WTC11 (cell line): ENCODE results near the gene PNO1. TPM values are rescaled to one million over a fixed set of nuclear protein-coding genes. Genes with fewer than 3 reads are reported as not detected.
A peak's percentile ranks its signal among the peaks of the same experiment; 100 is the strongest.

Experiments used
- ATAC-seq: fragments of 200-7000 bp; cut with Tn5 transposase; 2 replicates; pipeline ENCODE4 v1.10.0; 2021; ENCODE audit warnings: mild to moderate bottlenecking, moderate library complexity
- CTCF ChIA-PET: fragments of 300-600 bp; sonication (Branson Sonifier 250); formaldehyde crosslinking; loops from one replicate; lab custom pipeline; 2021; ENCODE audit warnings: antibody characterized with exemption; lab: Charles Lee
- POLR2A ChIA-PET: fragments of 350-600 bp; sonication (Branson Sonifier 250); formaldehyde crosslinking; loops from one replicate; lab custom pipeline; 2021; ENCODE audit warnings: antibody characterized with exemption; lab: Charles Lee
- DNase-seq: peaks from one replicate; pipeline ENCODE4 v3.0.0; 2021; ENCODE audit warnings: low spot score
- H3K27ac Mint-ChIP-seq: 2 replicates; pipeline ENCODE4 v1.8.0; 2021; ENCODE audit warnings: mixed read lengths
- H3K27me3 Mint-ChIP-seq: 2 replicates; pipeline ENCODE4 v1.8.0; 2021; ENCODE audit warnings: low read depth, mild to moderate bottlenecking, moderate library complexity, mixed read lengths
- H3K36me3 Mint-ChIP-seq: 2 replicates; pipeline ENCODE4 v1.8.0; 2021; ENCODE audit warnings: mixed read lengths
- H3K4me1 Mint-ChIP-seq: 2 replicates; pipeline ENCODE4 v1.8.0; 2022; ENCODE audit warnings: mixed read lengths
- H3K4me3 Mint-ChIP-seq: 2 replicates; pipeline ENCODE4 v1.8.0; 2021; ENCODE audit warnings: mild to moderate bottlenecking, moderate library complexity, mixed read lengths
- H3K9me3 Mint-ChIP-seq: 2 replicates; pipeline ENCODE4 v1.8.0; 2021; ENCODE audit warnings: mixed read lengths
- EMX1 ChIP-seq: fragments of 250-450 bp; sonication (Bioruptor Pico); IDR thresholded peaks from 2 replicates; pipeline ENCODE4 v1.8.0; 2021; ENCODE audit warnings: mild to moderate bottlenecking
- HMGA2 ChIP-seq: fragments of 250-450 bp; sonication (Bioruptor Pico); IDR thresholded peaks from 2 replicates; pipeline ENCODE4 v1.4.0; 2021; ENCODE audit warnings: mild to moderate bottlenecking, moderate library complexity
- KAT7 ChIP-seq: sonication (generic); formaldehyde crosslinking; IDR thresholded peaks from 2 replicates; pipeline ENCODE4 v1.8.1; 2023; ENCODE audit warnings: missing genetic modification reagents, mild to moderate bottlenecking, borderline replicate concordance
- MXD4 ChIP-seq: fragments of 250-450 bp; sonication (Bioruptor Pico); IDR thresholded peaks from 2 replicates; pipeline ENCODE4 v1.8.0; 2021; ENCODE audit warnings: mild to moderate bottlenecking, moderate library complexity, borderline replicate concordance
- MYBL2 ChIP-seq: sonication (generic); formaldehyde crosslinking; IDR thresholded peaks from 2 replicates; pipeline ENCODE4 v1.8.1; 2023; ENCODE audit warnings: mild to moderate bottlenecking, moderate library complexity, missing genetic modification reagents
- NFATC4 ChIP-seq: fragments of 250-450 bp; sonication (Bioruptor Pico); IDR thresholded peaks from 2 replicates; pipeline ENCODE4 v1.9.0; 2021; ENCODE audit warnings: mild to moderate bottlenecking
- RORB ChIP-seq: fragments of 250-450 bp; sonication (Bioruptor Pico); IDR thresholded peaks from 2 replicates; pipeline ENCODE4 v1.9.0; 2021; ENCODE audit warnings: mild to moderate bottlenecking
- TEAD1 ChIP-seq: sonication (generic); formaldehyde crosslinking; IDR thresholded peaks from 2 replicates; pipeline ENCODE4 v1.8.0; 2022; ENCODE audit warnings: mild to moderate bottlenecking, missing genetic modification reagents
- ZBTB21 ChIP-seq: sonication (generic); formaldehyde crosslinking; IDR thresholded peaks from 2 replicates; pipeline ENCODE4 v1.8.1; 2023; ENCODE audit warnings: mild to moderate bottlenecking, missing genetic modification reagents, borderline replicate concordance
- ZNF121 ChIP-seq: sonication (generic); formaldehyde crosslinking; IDR thresholded peaks from 2 replicates; pipeline ENCODE4 v1.8.0; 2023; ENCODE audit warnings: missing genetic modification reagents
- ZNF138 ChIP-seq: sonication (generic); formaldehyde crosslinking; conservative IDR thresholded peaks from 2 replicates; pipeline ENCODE4 v1.8.1; 2022; ENCODE audit warnings: mild to moderate bottlenecking, moderate library complexity, missing genetic modification reagents
- total RNA-seq: library from RNA; stranded (reverse); gene quantifications from 3 replicates; pipeline ENCODE4 v1.2.3, GENCODE V29; 2021
- TF ChIP-seq, protein P1 (sequence below): fragments of 200-600 bp; IDR thresholded peaks from 2 replicates; pipeline ENCODE4 v1.8.0; 2022; ENCODE audit warnings: antibody characterized with exemption
- TF ChIP-seq, protein P2 (sequence below): sonication (generic); formaldehyde crosslinking; IDR thresholded peaks from 2 replicates; pipeline ENCODE4 v1.8.1; 2022; ENCODE audit warnings: mild to moderate bottlenecking, missing genetic modification reagents, moderate library complexity, borderline replicate concordance
- TF ChIP-seq, protein P3 (sequence below): sonication (generic); formaldehyde crosslinking; IDR thresholded peaks from 2 replicates; pipeline ENCODE4 v1.8.0; 2022; ENCODE audit warnings: missing genetic modification reagents
- TF ChIP-seq, protein P4 (sequence below): sonication (generic); formaldehyde crosslinking; IDR thresholded peaks from 2 replicates; pipeline ENCODE4 v1.8.1; 2023; ENCODE audit warnings: mild to moderate bottlenecking, missing genetic modification reagents, moderate library complexity
- TF ChIP-seq, protein P5 (sequence below): sonication (generic); formaldehyde crosslinking; IDR thresholded peaks from 2 replicates; pipeline ENCODE4 v1.8.0; 2022; ENCODE audit warnings: mild to moderate bottlenecking, missing genetic modification reagents
- TF ChIP-seq, protein P6 (sequence below): sonication (generic); formaldehyde crosslinking; IDR thresholded peaks from 2 replicates; pipeline ENCODE4 v1.8.1; 2023; ENCODE audit warnings: mild to moderate bottlenecking, missing genetic modification reagents, borderline replicate concordance
- TF ChIP-seq, protein P7 (sequence below): sonication (generic); formaldehyde crosslinking; IDR thresholded peaks from 2 replicates; pipeline ENCODE4 v1.8.0; 2023; ENCODE audit warnings: mild to moderate bottlenecking, missing genetic modification reagents
- TF ChIP-seq, protein P8 (sequence below): sonication (generic); formaldehyde crosslinking; IDR thresholded peaks from 2 replicates; pipeline ENCODE4 v1.8.1; 2023; ENCODE audit warnings: mild to moderate bottlenecking, missing genetic modification reagents, moderate library complexity

Gene PNO1
- total RNA-seq, 1 experiment from 2014 or later, result 24.0 TPM

DNA sequence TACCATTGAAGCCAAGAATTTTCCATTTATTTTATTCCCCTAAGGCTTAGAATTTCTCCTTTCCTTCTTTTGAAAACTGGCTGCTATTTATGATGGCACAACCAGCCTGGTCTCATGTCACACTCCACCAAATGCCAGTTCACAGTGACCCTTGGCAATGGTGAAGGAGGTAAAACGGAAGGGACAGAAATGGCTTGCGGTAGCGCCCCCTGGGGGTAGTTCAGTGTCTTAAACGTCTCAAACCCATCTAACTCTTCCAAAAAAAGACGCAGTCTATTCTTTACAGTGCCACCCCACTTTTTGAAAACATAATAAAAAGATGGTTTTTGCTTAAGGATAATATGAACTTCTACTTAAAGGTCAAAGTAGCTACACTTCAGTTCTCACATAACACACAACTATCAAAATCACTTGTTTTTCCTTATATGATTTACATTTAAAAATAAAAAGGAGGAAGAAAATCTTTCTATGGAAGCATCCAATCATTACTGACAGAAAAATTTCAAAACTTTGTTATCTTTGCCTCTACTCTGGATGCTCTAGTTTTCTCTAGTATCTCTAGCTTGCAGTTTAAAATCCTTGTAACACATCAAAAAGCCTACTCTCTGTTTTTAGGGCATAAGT is 28.0 kb downstream of the PNO1 start:
- peaks cover 5% of the 10 kb centered on the region for H3K4me1 Mint-ChIP-seq
- CTCF ChIA-PET, result interaction anchor here (0.6 to 1.7 kb wide), 4 partner anchors 10 to 119 kb away, joined by 3 to 5 read pairs (median 4); no protein-coding TSS in a partner anchor
- H3K9me3 Mint-ChIP-seq, result no peaks in the 10 kb centered on the region
- ATAC-seq, result peak; percentile 83
- H3K36me3 Mint-ChIP-seq, result peaks cover 24% of the 10 kb centered on the region
- DNase-seq, result peak; percentile 74
- no peak overlapping the region for H3K27ac Mint-ChIP-seq
- H3K27me3 Mint-ChIP-seq, result no peaks in the 10 kb centered on the region
- POLR2A ChIA-PET, result no interaction called here
- 0 out of 2 replicates have a peak, but pooled peaks have one; percentile 0 for TF ChIP-seq HMGA2 (CRISPR knock-in tag)
- no peak for TF ChIP-seq NFATC4 (CRISPR knock-in tag)
- TF ChIP-seq, protein P1, sequence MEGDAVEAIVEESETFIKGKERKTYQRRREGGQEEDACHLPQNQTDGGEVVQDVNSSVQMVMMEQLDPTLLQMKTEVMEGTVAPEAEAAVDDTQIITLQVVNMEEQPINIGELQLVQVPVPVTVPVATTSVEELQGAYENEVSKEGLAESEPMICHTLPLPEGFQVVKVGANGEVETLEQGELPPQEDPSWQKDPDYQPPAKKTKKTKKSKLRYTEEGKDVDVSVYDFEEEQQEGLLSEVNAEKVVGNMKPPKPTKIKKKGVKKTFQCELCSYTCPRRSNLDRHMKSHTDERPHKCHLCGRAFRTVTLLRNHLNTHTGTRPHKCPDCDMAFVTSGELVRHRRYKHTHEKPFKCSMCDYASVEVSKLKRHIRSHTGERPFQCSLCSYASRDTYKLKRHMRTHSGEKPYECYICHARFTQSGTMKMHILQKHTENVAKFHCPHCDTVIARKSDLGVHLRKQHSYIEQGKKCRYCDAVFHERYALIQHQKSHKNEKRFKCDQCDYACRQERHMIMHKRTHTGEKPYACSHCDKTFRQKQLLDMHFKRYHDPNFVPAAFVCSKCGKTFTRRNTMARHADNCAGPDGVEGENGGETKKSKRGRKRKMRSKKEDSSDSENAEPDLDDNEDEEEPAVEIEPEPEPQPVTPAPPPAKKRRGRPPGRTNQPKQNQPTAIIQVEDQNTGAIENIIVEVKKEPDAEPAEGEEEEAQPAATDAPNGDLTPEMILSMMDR, result peak; percentile 83
- no peak overlapping the region for H3K4me3 Mint-ChIP-seq

DNA sequence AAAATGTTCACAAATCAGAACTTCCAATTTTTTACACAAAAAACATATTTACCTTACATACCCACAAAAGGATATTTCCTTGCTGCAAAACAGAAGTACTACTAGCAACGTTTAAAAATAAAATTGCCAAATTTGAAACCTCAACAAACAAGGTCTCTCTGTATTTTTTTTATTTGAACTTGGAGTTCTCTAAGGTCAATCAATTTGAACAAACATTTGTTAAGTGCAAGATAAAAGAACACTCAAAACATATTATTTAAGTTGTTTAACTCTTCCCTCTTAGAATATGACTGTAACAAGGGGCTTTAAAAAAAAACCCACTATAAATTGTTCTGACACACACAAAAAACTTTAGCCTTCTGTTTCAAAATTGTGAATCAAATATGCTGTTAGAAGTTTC is 29.6 kb downstream of the PNO1 start:
- Mint-ChIP-seq H3K36me3 (peaks cover 18% of the 10 kb centered on the region), H3K27me3 (no peaks in the 10 kb centered on the region), H3K4me3 (no peak overlapping the region), H3K4me1 (peaks cover 10% of the 10 kb centered on the region), H3K27ac (no peak overlapping the region), H3K9me3 (no peaks in the 10 kb centered on the region)
- ChIA-PET CTCF (interaction anchor here (1.7 kb wide), 1 partner anchor 65 kb away, joined by 5 read pairs; no protein-coding TSS in a partner anchor), POLR2A (no interaction called here)
- ATAC-seq (no peak), DNase-seq (no peak)
- TF ChIP-seq EMX1 (CRISPR knock-in tag) (no peak), MYBL2 (CRISPR knock-in tag) (no peak), TEAD1 (CRISPR knock-in tag) (no peak), MXD4 (CRISPR knock-in tag) (no peak), ZBTB21 (CRISPR knock-in tag) (no peak), RORB (no peak), ZNF121 (CRISPR knock-in tag) (no peak), KAT7 (CRISPR knock-in tag) (no peak), NFATC4 (CRISPR knock-in tag) (no peak), ZNF138 (CRISPR knock-in tag) (no peak)
- TF ChIP-seq, protein P2, sequence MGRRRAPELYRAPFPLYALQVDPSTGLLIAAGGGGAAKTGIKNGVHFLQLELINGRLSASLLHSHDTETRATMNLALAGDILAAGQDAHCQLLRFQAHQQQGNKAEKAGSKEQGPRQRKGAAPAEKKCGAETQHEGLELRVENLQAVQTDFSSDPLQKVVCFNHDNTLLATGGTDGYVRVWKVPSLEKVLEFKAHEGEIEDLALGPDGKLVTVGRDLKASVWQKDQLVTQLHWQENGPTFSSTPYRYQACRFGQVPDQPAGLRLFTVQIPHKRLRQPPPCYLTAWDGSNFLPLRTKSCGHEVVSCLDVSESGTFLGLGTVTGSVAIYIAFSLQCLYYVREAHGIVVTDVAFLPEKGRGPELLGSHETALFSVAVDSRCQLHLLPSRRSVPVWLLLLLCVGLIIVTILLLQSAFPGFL (CRISPR knock-in tag), result no peak
- TF ChIP-seq, protein P3, sequence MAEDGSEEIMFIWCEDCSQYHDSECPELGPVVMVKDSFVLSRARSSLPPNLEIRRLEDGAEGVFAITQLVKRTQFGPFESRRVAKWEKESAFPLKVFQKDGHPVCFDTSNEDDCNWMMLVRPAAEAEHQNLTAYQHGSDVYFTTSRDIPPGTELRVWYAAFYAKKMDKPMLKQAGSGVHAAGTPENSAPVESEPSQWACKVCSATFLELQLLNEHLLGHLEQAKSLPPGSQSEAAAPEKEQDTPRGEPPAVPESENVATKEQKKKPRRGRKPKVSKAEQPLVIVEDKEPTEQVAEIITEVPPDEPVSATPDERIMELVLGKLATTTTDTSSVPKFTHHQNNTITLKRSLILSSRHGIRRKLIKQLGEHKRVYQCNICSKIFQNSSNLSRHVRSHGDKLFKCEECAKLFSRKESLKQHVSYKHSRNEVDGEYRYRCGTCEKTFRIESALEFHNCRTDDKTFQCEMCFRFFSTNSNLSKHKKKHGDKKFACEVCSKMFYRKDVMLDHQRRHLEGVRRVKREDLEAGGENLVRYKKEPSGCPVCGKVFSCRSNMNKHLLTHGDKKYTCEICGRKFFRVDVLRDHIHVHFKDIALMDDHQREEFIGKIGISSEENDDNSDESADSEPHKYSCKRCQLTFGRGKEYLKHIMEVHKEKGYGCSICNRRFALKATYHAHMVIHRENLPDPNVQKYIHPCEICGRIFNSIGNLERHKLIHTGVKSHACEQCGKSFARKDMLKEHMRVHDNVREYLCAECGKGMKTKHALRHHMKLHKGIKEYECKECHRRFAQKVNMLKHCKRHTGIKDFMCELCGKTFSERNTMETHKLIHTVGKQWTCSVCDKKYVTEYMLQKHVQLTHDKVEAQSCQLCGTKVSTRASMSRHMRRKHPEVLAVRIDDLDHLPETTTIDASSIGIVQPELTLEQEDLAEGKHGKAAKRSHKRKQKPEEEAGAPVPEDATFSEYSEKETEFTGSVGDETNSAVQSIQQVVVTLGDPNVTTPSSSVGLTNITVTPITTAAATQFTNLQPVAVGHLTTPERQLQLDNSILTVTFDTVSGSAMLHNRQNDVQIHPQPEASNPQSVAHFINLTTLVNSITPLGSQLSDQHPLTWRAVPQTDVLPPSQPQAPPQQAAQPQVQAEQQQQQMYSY (CRISPR knock-in tag), result no peak
- TF ChIP-seq, protein P4, sequence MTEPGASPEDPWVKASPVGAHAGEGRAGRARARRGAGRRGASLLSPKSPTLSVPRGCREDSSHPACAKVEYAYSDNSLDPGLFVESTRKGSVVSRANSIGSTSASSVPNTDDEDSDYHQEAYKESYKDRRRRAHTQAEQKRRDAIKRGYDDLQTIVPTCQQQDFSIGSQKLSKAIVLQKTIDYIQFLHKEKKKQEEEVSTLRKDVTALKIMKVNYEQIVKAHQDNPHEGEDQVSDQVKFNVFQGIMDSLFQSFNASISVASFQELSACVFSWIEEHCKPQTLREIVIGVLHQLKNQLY (CRISPR knock-in tag), result no peak
- TF ChIP-seq, protein P5, sequence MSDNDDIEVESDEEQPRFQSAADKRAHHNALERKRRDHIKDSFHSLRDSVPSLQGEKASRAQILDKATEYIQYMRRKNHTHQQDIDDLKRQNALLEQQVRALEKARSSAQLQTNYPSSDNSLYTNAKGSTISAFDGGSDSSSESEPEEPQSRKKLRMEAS (CRISPR knock-in tag), result no peak
- TF ChIP-seq, protein P6, sequence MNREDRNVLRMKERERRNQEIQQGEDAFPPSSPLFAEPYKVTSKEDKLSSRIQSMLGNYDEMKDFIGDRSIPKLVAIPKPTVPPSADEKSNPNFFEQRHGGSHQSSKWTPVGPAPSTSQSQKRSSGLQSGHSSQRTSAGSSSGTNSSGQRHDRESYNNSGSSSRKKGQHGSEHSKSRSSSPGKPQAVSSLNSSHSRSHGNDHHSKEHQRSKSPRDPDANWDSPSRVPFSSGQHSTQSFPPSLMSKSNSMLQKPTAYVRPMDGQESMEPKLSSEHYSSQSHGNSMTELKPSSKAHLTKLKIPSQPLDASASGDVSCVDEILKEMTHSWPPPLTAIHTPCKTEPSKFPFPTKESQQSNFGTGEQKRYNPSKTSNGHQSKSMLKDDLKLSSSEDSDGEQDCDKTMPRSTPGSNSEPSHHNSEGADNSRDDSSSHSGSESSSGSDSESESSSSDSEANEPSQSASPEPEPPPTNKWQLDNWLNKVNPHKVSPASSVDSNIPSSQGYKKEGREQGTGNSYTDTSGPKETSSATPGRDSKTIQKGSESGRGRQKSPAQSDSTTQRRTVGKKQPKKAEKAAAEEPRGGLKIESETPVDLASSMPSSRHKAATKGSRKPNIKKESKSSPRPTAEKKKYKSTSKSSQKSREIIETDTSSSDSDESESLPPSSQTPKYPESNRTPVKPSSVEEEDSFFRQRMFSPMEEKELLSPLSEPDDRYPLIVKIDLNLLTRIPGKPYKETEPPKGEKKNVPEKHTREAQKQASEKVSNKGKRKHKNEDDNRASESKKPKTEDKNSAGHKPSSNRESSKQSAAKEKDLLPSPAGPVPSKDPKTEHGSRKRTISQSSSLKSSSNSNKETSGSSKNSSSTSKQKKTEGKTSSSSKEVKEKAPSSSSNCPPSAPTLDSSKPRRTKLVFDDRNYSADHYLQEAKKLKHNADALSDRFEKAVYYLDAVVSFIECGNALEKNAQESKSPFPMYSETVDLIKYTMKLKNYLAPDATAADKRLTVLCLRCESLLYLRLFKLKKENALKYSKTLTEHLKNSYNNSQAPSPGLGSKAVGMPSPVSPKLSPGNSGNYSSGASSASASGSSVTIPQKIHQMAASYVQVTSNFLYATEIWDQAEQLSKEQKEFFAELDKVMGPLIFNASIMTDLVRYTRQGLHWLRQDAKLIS (CRISPR knock-in tag), result no peak
- TF ChIP-seq, protein P7, sequence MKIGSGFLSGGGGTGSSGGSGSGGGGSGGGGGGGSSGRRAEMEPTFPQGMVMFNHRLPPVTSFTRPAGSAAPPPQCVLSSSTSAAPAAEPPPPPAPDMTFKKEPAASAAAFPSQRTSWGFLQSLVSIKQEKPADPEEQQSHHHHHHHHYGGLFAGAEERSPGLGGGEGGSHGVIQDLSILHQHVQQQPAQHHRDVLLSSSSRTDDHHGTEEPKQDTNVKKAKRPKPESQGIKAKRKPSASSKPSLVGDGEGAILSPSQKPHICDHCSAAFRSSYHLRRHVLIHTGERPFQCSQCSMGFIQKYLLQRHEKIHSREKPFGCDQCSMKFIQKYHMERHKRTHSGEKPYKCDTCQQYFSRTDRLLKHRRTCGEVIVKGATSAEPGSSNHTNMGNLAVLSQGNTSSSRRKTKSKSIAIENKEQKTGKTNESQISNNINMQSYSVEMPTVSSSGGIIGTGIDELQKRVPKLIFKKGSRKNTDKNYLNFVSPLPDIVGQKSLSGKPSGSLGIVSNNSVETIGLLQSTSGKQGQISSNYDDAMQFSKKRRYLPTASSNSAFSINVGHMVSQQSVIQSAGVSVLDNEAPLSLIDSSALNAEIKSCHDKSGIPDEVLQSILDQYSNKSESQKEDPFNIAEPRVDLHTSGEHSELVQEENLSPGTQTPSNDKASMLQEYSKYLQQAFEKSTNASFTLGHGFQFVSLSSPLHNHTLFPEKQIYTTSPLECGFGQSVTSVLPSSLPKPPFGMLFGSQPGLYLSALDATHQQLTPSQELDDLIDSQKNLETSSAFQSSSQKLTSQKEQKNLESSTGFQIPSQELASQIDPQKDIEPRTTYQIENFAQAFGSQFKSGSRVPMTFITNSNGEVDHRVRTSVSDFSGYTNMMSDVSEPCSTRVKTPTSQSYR, result no peak
- TF ChIP-seq, protein P8, sequence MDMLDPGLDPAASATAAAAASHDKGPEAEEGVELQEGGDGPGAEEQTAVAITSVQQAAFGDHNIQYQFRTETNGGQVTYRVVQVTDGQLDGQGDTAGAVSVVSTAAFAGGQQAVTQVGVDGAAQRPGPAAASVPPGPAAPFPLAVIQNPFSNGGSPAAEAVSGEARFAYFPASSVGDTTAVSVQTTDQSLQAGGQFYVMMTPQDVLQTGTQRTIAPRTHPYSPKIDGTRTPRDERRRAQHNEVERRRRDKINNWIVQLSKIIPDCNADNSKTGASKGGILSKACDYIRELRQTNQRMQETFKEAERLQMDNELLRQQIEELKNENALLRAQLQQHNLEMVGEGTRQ (CRISPR knock-in tag), result no peak
